Pons (tissue), 1 donor: ENCODE data around the gene GPX5.
"Not testable (repeated sequence)": the region's sequence is repeated elsewhere in the genome, so short reads cannot be mapped to it uniquely, and the experiment has no call there.

Source experiments
- DNase-seq: peaks from one replicate; pipeline ENCODE4 v3.0.0-alpha.2; 2016; ENCODE audit warnings: low spot score

Gene GPX5

GRCh38 chr6:28525496-28526039 is at the start of gene GPX5:
Gene GPX5, plus strand, starts transcription at chr6:28525881. Its CDS starts 133 bp downstream, at chr6:28526014.
- no peak for DNase-seq

DNA sequence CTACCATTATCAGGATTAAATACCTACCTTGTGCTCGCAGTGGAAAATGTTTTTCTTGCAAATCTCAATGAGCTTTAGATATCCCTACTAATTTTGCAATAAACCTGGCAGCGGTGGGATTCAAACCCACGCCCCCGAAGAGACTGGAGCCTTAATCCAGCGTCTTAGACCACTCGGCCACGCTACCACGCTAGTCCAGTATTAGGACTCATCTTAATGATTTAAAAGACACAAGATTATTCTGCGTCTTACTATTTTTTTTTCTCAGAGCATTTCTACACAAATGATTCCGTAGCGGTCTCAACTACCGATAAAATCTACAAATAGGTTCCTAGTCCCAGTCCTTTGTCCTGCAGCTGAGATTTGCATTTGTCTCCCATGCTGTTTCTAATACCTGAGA is 47.2 kb upstream of the GPX5 start:
- DNase-seq: no peak

DNA sequence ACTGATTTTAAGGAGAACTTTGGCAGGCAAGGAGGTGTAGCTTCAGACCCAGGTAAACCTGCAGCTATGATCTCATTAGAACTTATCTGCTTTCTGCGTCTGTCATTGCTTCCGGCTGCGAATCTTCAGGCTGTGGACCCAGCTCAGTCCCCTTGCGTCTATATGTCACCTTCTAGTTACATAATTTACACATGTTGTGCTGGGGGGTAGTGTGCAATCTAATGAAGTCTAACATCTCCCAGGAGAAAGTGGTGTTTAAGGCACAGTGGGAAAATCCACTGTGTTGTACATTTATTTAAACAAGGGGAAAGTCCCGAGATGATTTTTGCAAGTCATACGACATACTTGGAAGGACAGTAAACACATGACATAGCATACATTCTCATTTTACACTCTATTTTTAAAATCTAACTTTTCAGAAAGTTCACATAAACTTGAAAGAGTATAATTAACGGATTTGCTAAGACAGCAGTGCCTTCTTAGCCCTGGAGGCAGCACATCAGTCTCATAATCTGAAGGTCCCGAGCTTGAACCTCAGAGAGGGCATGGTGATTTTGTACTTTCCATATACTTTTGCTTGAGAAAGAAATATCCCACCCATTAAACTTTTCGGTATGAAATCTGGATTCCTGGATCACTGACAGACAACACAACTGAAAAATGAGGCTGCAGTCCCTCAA is 45.3 kb upstream of the GPX5 start:
- DNase-seq: no peak

DNA sequence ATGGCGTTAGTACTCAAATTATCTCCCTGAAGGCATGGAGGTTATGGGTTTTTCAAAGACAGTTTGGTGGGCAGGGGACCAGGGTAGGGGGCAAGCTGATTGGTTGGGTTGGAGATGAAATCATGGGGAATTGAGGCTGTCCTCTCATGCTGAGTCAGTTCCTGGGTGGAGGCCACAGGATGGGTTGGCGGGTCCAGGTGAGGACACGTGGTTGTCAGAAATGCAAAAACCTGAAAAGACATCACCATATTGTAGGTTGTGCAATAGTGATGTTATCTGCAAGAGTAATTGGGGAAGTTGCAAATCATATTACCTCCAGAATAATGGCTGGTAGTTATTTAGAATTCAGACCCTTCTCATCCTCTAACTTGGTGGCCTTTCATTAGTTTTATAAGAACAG is 40.2 kb upstream of the GPX5 start:
- DNase-seq: no peak

DNA sequence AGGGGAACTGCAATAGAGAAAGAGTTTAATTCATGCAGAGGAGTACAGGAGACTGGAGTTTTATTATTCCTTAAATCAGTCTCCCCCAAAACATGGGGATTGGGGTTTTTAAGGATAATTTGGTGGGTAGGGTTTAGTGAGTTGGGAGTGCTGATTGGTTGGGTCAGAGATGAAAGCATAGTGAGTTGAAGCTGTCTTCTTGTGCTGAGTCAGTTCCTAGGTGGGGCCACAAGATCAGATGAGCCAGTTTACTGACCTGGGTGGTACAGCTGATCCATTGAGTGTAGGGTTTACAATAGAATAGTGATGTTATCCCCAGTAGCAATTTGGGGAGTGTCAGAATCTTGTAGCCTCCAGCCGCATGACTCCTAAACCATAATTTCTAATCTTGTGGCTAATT is 39.1 kb upstream of the GPX5 start:
- no peak for DNase-seq

- no peak for DNase-seq
Observed at GRCh38 chr6:28486988-28487742, 38.5 kb upstream of the GPX5 start.

DNA sequence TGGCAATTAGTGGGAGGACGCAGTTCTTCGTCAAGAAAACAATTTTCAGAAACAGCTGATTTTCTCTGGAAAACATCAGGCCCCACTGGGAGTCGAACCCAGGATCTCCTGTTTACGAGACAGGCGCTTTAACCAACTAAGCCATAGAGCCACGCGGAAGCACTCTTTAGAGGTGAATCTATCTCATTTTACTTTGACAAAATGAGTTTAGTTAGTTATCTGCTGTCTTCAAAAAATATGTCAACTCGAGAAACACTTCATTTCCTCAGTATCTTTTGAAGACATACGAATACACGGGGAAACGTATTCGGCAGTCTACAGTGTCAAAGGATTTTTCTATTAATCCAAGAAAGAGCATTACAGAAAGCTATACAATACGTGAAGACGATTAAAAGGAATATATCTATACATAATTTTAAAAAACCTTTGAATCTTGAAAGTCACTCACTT is 36.7 kb upstream of the GPX5 start:
- DNase-seq: peak; percentile 42

DNA sequence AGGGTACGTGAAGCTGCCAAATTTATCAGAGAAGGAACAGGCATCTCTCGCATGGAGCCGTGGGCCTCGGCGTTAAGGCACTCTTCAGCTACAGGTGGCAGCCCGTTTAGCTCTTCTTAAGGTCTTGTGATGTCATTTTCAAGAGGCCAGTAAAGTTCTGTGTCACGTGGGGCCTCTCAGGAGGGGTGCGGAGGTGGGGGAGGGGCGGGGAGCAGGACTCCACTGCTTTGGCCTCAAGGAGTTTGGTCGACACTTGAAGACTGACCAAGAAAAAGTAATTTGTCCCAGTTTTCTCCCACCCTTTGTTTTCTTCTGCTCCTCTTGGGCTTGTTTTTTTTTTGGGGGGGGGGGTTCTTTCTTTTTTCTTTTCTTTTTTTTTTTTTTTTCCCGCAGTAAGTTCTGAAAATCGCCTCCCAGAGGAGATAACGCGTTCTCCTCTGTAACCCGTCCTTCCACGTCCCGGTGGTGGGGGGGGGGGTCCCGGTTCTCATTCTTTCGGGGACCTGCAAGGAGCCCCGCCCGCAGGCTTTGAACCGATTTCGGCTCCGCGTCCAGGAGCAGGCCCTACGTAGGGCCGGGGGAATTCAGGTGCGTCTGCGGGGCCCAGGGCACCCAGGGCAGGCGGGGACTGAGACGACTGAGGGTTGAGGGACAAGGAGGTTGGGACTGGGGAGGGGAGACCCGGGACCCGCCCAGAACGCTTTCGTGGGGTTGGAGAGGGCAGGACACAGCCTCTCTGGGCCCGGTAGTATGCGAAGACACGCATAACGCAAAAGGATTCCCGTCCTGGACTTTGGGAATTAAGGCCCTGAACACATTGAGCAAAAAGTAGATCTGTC is 36.1 kb upstream of the GPX5 start:
- no peak for DNase-seq

DNA sequence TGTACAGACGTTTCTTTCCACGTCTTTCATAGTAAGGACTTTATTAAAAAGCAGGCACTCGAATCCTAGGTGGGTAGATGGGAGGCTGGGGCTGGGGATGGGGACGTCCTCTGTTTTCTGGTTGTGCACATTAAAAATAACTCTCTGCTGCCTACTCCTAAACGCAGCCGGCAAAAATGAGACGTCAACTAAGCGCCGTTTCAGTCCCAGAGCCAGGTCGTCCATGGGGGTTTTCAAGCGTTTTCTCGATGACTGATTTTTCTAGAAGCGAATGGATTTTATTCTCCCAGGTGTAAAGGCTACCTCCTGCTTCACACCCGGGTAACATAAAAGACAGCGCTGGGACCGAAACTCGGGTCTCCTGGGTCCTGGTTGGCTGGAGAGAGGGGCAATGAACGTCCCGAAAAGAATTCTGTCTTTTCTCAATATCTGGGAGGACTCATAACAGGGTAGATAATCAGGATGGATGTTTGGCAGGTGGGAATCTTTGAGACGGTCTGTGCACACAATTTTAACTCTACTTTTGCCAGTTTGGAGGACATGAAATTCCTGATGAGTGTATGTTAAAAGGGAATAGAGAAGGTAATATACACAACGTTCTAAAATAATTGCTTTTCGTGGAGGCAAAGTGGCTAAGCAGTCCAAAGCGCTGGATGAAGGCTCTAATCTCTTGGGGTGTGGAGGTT is 35.3 kb upstream of the GPX5 start:
- no peak for DNase-seq

GRCh38 chr6:28491984-28492317 is 33.7 kb upstream of the GPX5 start:
- DNase-seq: no peak

DNA sequence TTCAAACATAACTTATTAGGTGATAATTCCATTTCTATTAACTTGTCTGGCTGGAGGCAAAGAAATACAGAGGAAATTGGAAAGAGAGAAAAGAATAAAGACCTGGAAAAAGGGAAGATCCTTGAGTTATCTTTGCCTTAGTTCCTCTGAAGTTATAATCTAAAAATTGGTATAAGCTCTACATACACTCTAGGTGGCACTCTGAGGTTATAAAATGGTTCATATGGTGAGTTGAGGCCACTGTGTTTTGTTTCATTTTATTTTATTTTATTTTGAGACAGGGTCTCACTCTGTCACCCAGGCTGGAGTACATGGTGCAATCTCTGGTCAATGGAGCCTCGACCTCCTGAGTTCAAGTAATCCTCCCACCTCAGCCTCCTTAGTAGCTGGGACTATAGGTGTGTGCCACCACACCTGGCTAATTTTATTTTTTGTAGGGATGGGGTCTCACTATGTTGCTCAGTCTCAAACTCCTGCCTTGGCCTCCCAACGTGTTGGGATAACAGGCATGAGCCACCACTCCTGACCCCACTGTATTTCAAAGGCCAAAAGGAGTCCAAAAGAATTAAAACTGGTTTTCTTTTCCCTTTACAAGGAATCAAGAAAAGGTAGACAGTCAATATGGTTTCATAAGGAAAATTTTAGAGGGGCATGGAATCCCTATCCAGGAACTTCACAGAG is 29.4 kb upstream of the GPX5 start:
- DNase-seq: no peak

DNA sequence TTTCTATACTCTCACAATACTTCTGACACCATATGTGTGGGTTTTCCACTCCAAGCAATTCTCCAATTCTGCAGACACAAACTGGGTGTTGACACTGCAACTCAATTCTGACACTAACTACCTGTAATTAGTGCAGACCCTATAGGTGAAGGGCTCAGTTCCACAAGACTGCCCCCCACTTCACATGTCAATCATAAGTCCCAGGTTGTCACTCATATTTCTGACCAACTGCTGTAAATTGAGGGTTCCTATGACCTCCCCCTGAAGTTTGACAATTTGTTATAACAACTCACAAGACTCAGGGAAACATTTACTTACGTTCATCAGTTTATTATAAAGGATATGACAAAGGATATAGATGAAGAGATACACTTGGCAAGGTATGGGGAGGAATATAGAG is 28.4 kb upstream of the GPX5 start:
- DNase-seq: no peak

DNA sequence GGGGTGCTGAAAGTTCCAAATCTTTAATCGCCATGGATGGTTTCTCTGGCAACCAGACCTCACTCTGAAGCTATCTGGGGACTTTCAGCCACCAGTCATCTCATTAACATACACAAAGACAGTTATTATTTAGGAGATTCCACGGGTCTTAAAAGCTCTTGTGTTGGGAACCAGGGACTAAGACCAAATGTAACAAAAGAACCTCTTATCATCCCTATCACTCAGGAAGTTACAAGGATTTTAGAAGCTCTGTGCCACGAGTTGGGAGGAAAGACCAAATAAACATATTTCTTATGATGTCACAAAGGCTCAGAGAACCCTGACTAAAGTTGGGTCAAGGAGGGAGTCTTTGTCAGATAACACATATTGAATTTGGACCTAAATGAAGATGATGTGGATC is 27.8 kb upstream of the GPX5 start:
- DNase-seq: no peak

DNA sequence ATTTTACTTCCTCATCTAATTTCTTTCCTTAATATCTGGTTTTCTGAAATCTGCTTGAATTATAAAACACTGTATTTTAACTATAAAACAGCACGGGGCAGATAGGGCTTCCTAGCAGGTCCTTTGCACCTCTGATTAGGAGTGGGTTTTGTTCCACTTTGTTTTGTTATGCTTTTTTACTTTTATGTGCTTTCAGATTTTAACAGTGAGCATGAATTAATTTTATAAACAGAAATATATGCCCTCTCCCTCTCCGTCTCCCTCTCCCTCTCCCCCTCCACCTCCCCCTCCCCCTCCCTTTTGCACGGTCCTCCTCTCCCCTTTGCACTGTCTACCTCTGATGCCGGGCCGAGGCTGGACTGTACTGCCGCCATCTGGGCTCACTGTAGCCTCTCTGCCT is 24.4 kb upstream of the GPX5 start:
- DNase-seq: no peak

DNA sequence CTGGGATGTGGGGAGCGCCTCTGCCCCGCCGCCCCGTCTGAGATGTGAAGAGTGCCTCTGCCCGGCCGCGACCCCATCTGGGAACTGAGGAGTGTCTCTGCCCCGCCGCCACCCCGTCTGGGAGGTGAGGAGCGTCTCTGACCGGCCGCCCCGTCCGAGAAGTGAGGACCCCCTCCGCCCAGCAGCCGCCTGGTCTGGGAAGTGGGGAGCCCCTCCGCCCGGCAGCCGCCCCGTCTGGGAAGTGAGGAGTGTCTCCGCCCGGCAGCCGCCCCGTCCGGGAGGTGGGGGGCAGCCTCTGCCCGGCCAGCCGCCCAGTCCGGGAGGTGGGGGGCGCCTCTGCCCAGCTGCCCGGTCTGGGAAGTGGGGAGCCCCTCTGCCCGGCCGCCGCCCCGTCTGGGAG is 23.5 kb upstream of the GPX5 start:
- DNase-seq: not testable (repeated sequence)

DNA sequence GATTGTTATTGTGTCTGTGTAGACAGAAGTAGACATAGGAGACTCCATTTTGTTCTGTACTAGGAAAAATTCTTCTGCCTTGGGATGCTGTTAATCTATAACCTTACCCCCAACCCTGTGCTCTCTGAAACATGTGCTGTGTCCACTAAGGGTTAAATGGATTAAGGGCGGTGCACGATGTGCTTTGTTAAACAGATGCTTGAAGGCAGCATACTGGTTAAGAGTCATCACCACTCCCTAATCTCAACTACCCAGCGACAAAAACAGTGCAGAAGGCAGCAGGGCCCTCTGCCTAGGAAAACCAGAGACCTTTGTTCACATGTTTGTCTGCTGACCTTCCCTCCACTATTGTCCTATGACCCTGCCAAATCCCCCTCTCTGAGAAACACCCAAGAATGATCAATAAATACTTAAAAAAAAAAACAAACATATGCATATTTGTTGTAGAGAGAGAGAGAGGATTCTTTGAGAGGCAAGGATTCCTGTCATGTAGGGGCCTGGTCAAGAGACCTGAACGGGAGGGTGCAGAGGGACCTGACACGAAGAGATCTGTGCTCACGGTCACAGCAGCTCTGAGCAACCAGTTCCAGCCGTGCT is 22.9 kb upstream of the GPX5 start:
- not testable (repeated sequence) for DNase-seq

GRCh38 chr6:28505733-28506132 is 19.9 kb upstream of the GPX5 start:
- no peak for DNase-seq

DNA sequence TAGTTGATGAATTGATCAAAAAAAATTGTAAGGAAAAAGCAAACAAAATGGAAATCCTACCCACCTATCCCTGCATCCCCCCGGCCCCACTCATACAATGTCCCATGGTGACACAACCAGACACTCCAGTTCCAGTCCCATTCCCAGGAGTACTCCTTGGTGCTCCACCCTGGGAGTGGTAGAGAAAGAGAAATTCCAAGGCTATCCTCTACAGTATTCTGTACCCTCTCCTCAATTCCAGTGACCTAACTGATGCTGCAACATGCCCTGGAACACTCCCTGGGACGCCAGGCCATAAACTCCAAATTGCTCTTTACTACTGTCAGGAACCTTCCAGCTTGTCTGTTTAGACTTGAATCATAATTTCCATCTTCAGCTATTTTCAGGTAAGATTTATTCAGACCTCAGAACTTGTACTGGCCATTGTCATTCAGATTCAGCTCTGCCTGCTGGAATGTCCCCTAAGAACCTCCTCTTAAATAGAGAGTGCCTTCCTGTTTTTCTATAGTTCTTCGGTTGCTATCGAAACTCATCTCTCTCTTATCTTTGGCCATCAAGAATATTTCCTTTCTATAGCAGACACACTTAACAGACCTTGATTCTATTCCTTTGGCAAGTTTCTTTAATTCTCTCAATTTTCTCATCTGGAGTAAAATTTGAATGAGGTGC is 18.7 kb upstream of the GPX5 start:
- no peak for DNase-seq

DNA sequence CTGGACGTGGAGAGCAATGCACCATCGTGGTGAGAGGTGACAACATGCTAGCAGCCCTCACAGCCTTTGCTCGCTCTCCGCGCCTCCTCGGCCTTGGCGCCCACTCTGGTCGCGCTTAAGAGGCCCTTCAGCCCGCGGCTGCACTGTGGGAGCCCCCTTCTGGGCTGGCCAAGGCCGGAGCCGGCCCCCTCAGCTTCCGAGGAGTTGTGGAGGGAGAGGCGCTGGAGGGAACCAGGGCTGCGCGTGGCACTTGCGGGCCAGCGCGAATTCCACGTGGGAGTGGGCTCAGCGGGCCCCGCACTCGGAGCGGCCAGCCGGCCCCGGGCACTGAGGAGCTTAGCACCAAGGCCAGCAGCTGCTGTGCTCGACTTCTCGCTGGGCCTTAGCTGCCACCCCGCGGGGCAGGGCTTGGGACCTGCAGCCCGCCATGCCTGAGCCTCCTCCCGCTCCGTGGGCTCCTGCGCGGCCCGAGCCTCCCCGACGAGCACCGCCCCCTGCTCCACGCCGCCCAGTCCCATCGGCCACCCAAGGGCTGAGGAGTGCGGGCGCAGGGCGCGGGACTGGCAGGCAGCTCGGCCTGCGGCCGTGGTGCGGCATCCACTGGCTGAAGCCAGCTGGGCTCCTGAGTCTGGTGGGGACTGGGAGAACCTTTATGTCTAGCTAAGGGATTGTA is 13.9 kb upstream of the GPX5 start:
- no peak for DNase-seq

GRCh38 chr6:28512387-28512786 is 13.3 kb upstream of the GPX5 start:
- not testable (repeated sequence) for DNase-seq
